Stimulated activated CD4-positive, alpha-beta T cell treated with anti-CD3 and anti-CD28 coated beads, Interleukin-4, amount 100 ng/mL, for 4 hours (primary cell): Measurements from ENCODE around the gene CAPZB.

Experiments used
- DNase-seq, 2 experiments: peaks; one replicate each; pipeline ENCODE4 v3.0.0-alpha.2; 2020

CAPZB gene

DNA sequence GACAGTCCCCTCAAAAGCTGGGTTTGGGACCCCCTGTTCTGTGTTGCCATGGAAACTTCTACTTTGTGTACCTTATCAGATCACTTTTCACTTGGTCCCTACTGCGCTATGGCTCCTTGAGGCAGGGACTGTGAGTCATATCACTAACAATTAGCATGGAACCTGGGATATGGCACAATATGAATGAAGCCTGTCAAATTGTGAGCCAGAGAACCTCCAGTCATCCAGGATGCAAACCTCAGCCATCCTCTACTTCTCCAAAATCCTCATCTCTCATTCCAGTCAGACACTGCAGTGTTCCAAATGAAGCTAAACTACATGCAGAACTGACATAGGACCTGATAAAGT is 11.2 kb upstream of the CAPZB start:
- DNase-seq, result no peak

DNA sequence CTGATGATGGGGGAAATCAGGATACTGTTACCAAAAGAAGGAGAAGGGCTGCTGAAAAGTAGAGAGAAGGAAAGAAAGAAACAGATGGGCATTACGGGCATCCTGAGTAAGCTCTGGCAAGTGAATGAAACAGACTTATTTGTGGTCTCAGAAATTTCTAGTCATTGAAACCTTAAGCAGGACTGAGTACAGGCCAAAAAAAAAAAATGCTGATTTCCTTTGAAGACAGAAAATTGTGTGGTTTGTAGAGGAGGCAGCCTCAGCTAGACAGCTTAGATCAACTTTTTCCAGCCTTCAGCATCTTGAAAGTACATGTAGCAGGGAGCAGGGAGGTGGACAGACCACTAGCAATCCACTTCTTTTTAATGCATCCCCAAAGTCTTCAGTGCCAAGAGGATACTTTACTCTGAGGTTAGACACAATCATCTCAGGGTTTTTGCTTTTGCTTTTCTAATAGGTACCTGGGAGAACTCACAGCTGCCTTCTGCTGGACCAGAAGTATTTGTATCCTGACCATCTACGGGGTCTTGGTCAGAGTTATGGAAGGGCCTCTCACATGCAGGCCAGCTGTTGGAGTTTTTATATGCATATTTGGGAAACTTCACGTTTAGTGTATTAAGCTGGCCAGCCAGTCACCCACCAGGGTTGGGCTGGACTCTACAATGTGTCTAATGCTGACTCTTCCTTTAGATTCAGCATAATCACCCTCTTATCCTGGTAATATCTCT is 10.6 kb upstream of the CAPZB start:
- DNase-seq, result no peak

DNA sequence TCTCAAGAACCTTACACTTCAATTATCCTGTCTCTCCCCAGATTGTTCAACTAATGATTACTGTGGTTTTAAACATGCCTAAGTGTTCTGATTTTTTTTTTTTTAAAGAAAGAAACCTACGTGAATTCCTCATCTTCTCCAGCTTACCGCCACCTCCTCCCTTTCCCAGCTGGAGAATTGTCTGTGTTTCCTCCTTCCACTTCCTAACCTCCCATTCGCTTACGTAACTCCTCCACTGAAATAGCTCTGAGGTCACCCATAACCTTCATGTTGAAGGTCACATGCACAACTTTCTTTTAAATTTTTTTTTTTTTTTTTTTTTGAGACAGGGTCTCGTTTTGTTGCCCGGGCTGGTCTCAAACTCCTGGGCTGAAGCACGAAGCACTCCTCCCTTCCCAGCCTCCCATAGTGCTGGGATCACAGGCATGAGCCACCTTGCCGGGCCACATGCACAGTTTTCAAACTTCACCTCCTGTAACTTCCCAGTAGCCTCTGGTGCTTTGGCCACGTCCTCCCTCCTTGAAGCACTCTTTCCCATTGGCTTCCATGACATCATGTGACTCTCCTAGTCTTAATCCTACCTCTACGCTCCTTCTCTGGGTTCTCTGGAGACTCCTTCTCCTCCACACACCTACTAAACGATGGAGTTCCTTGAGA is 9.8 kb upstream of the CAPZB start:
- no peak for DNase-seq

DNA sequence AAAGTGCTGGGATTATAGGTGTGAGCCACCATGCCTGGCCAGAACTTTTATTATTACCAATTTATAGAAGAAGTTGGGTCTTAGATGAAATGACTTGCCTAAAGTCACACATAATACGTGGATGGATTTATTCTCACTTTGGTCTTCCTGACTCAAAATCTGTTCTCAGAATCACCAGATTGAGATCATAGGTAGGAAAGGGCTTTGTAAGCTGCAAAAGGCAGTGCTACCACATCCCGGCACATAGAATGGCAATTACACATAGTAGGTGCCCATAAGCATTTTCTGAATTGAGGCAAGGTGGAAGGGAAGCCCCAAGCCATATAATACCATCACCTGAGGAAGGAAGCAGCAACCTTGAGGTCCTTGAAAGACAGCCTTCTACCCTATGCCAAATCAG is 8.2 kb upstream of the CAPZB start:
- no peak for DNase-seq

DNA sequence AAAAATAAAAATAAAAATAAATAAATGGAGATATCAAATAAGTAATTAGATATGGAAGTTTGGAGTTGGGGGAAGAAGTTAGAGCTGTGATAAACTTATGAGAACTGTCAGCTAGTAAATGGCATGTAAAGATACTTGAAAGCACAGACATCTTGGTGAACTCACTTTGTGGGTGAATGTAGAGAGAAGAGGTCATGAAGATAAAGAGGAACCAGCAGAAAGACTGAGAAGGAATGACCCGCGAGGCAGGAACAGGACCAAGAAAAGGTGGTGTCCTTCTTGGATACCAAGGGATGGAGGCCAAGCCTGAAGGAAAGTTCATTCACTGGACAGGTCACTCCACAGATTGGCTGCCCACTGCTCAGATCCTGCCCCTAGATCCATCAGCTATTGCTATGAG is 4.7 kb upstream of the CAPZB start:
- DNase-seq, result no peak

DNA sequence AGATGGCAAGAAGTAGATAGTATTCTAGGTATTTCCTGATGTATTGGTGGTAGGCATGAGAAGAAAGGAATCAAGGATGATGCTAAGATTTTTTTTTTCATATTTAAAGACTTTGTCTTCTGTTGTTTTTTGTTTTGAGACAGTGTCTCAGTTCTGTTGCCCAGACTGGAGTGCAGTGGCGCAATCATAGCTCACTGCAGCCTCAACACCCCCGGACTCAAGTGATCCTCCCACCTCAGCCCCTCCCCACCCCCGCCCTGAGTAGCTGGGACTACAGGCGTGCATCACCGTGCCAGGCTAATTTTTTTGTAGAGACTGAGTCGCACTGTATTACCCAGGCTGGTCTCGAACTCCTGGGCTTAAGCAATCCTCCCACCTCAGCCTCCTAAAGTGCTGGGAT is 2.8 kb upstream of the CAPZB start:
- peak in 1 of 2 experiments; percentile 54 for DNase-seq

DNA sequence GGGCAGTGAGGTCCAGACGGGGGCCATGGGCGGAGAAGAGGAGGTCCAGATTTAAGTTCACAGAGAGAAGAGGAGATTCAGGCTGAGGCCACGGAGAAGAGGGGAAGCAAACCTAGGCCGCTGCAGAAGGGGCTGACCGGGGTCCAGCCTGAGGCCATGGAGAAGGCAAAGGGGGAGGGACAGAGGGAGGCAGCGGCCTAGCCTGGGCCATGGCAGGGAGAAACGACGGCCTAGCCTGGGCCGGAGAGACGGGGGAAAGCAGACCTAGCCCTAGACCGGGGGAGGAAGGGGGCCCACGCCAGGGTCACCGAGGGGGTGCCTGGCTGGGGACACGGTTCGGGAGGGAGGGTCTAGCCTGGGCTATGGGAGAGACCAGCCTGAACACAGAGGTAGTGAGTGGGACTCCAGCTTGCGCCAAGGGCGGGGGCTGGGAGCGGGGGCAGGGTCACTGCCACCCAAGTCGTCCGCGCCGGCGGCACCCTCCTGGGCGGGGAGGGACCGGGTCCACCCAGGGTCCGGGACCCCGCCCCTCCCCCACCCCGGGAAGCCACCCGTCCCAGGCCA is 459 bp downstream of the CAPZB start:
- DNase-seq, result no peak

DNA sequence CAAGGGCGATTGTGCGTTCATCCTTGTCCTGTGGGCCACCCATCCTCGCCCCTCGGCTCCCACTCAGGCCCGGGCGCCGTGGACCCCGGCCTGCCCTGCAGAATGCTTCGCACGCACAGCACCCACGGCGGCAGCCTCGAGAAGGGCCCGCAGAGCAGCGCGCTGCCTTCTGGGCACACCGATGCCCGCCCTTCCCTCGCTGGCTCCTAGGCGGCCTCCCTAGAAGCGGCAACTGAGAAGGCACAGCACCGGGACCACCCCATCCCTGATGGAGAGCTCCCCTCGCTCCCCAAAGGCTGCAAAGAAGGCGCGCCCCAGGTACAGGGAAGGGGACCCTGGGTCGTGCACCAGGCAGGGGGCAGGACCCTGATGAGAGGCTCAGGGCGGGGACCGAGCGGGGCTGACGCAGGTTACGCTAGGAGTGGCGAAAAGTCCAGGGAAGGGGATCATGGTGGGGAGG is 971 bp downstream of the CAPZB start:
- DNase-seq, result peak in 1 of 2 experiments; percentile 22

DNA sequence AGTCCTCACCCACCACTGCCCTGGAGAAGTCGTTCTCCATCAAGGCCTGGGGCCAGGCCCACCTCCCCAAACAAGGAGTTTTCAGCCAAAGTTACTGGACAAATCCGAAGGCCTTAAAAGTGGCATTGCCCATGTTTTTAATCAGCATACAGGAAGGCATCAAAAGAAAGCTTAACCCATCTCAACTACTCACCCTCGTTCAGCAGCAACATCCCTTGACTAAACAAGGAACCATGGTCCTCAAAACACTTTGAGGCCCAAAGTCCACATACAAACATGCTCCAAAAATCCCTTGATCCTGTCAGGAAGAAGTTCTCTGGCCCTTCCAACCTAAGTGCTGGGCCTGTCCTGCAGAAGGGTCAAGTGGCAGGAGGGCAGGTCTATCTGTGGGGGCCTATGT is 1.6 kb downstream of the CAPZB start:
- DNase-seq, result no peak

DNA sequence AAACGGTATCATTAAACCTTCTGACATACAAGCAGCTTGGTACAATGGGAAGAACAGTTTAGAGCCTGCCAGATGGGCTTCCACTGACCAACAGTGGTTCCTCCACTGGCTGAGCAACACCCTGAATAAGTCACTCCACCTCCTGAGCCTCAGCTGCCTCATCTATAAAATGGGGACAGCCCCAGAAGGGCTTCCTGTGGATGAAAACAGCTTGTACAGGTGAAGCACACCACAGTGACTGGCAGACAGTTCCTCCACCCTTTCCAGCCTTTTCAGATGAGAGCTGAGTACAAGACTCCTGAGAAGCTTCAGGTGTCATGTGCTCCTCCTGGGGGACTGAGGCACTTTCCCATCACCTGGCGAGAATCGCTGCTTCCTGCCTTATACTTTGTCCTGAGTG is 2.1 kb downstream of the CAPZB start:
- peak in 1 of 2 experiments; percentile 37 for DNase-seq

DNA sequence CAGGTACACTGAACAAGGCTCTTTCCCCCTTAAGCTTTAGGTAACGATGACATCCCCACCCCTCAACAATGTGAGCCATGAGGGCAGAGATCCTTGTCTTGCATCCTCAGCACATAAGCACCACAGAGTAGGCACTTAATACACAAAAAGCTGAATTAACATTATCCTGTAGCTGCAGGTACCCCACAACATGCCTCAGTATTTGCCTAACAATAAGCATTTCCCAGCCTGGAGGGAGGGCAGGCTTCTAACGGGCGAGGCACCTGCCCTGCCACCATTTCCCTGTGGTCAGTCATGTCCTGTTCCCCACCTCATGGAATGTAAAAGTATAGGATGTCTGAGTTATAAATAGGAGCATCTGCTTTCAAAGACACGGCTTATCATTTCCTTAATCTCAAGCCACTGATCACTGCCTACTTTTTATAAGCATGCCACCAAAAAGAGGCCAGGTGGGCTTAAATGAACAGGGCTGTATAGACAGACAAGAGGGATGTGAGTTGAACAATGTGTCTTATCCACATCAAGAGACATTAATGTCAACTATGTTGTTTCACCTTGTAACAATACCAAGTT is 3.4 kb downstream of the CAPZB start:
- DNase-seq, result no peak

DNA sequence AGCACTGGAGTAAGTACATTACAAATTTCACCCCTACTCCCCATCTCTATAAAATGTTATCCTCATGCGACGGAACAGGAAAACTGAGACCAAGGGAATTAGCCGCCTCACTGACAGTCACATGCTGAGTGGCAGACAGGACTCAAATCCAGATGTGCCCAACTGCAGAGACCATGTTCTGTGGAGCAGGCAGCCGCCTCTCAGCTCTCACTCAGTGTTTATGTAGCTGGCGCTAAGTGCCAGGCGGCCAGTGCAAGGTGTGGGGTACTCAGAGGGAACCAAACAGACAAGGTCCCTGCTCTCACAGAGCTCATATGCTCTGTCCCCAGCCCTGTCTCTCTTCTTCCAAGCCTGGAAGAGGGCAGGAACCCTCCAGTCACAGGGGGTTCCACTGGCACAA is 5.1 kb downstream of the CAPZB start:
- no peak for DNase-seq

DNA sequence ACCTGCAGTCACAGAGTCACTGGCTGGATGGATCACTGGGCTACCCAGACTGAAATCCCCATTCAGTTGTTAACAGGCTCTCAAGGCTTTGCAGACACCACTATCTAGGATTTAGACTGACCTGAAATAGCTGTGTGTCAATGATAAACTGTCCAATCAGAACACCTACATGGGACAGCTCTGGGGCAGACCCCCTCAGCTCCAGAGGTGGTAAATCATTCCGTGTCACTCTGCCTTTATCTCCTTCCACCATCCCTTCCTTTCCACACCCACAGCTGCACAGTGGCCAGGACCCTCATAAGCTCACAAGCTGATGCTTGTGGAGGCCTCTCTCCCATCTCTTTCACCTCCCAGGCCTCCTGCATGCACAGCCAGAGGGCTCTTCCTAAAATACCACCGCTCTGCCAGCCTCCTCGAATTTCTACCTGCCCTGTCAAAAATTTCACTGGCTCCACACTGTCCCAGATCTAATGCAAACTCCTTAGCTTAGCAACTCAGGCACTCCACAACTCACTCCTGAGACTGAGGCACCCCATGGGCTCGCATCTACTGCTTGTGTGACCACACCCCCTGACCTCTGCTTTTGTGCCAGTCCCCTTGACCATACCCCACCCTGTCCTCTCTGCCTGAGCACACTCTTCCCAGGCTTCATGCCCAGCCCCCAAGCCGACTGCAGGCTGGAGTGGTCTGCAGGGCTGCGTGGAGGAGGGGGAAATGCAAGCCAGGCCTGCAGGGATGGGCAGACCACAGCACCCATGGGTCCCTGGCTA is 5.8 kb downstream of the CAPZB start:
- no peak for DNase-seq

DNA sequence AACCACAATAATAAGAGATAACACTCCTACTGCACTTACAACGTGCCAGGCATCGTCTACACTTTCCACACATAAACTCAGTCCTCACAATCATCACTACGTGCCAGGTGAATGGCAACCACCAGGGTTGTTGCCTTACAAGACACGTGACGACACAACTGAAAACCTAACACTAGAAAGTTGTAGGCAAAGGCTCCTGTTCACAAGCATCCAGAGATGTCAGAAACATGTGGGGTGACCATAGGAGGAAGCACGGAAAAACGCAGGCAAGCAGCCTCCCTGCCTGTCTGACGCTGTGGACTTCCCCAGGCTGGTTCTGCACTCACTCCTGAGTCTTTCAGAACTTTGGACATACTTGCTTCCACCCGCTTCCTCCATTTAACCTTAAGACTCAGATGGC is 7.0 kb downstream of the CAPZB start:
- DNase-seq, result no peak

DNA sequence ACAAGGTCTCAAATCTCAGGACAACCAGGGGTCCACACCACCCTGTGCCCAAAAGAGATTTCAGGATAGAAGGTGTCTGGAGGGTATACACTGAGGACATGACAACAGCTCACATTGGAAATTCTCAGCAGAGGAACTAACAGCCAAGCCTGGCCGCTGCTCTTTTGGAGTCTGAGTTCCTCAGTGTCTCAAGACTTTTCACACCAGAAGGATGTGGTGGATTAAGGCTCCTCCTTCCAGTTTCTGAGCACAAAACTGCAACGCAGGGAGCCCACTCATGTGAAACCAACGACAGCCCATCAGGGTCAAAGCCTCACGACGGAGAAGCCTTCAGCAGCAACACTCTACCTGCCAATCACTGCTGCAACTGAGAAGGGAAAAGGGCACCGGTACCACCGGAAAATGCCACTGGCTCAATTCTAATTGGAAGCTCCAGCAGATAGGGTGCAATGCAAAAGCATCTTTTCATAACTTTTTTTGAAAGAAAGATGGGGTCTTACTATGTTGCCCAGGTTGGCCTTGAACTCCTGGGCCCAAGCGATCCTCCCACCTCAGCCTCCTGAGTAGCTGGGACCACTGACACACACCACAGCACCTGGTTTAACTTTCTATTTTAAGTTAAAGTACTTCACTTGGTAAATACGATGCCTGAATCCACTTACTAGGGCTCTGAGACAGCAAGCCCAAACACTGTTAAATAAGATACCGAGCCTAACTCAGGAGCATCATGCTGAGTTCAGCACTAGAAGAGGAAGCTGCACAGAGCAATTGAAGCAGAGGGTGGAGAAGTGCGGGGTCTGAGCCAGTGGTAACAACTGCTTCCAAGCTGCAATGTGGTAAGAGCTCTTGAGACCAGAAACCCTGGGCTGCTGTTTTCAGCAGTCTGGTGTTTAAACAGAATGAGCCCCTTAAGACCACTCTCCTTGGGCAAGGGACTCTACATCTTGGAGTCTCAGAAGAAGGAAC is 7.8 kb downstream of the CAPZB start:
- peak in 1 of 2 experiments; percentile 12 for DNase-seq

DNA sequence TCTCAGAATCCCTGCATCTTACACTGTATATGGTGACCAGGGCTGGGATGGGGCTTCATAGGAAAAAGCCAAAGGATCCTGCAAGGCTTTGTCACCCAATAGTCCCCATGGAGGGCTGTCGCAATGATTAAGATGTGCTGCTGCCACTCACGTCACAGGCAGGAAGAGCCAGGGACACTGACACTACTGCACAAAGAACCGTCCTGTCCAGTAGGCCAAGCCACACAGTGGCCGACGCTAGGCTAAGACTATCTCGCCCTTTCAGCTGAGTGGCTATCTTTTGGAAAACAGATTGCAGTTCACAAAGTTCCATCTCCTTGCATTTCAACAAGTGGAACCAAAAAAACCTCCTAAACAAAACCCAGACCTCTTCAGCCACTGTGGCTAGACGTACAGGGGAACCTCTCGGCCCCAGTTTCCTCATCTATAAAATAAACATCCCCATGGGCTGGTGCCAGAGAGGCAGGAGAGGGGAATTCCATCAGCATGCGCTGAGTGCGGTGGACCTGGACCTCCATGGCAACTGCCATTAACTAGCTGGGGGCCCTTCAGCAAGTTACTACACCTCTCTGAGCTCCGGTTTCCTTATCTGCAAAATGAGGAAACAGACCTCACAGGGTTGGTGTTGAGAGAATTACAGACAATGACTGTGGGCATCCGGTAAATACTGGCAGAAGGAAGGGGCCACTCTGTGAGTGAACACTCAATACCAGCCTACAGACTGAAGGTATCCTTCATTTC is 8.7 kb downstream of the CAPZB start:
- DNase-seq, result peak in 1 of 2 experiments; percentile 12

DNA sequence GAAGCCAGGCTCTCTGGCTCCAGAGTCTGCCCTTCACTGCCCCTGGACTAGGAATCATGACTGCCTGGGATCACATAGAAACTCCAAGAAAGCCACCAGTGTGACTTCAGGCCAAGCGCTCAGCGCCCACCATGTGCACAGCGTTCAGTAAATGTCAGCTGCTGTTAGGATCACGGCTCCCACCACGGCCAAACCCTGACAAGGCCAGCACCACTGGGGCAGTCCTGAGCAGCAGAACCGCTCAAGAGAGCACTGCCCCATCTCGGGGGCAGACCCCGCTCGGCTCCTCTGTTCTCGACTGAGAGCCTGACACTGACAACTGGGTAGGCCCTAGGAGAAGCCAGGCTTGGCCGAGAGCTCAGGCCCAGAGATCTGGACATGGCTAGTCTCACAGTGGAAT is 10.0 kb downstream of the CAPZB start:
- no peak for DNase-seq

DNA sequence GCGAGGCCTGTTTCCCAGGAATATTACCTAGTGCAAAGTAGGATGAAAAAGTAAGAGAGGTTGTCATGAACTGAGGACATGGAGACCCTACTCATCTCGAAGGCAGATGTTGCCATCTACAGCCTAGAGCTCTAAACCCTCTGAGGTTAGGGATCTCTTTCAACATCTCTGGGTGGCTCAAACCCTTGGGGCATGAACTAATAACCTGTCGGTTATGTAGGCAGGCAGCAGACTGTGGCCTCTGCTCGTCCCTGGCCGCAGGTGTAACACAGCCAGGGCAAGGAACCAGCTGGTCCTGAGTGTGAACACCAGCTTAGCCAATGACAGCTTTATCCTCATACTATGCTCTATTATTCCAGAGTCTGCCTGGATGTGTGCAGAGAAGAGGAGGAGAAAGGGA is 13.2 kb downstream of the CAPZB start:
- DNase-seq, result no peak

DNA sequence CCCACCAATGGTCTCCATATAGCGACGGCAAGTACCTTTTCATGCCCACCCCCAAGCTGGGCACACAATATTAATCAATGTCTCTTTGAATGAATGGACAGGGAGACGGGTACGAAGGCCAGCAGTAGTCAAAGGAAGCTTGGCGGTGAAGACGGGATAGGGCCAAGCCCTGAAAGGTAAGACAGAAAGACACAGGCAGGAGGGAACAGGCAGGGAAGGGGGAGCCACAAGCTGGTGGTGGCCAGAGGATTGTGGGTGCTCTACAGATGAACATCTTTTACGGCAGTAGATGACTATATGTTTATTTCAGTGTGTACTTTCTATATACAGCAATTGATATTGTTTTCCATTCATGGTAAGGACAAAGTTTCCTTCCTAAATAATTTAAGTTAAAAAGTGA is 16.3 kb downstream of the CAPZB start:
- DNase-seq, result no peak

DNA sequence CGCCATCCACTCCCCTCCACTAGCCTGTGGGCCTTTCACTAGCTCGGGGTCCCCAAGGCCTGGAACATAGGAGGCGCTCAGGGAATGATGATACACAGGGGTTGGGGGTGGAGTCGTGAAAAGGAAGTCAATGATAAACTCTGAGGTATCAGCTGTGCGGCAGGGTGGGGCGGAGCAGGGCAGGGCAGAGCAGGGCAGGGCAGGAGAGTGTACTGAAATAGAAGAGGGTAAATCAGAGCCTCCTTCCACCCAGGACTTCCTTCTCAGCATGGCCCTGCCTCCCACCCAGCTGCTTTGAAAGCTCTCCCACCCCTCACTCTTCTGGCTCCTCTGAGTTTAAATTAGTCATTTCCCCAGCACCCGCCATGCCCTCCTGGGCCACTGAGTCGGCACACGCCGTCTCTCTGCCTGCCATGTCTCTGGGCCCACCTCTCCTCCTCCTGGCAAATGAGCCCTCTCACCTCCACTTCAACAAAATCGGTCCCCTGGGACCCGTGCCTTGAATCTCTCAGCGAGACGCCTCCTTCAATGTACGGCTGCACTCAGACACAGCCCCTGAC is 16.9 kb downstream of the CAPZB start:
- peak; percentile 51 to 77 for DNase-seq
